Measurements from ENCODE around the gene BCL7A.
"Not testable (repeated sequence)": the region's sequence is repeated elsewhere in the genome, so short reads cannot be mapped to it uniquely, and the experiment has no call there.

The BCL7A gene

GRCh38 chr12:122054842-122055520 is 33.3 kb downstream of the BCL7A start:
- no peak for DNase-seq (ENCODE audit: low read depth in 2 of 2)
- TF ChIP-seq CTCF (IDR thresholded peaks at IDR 0.05; ENCODE audit: low read depth, low read length) = no peak
- H3K4me3 ChIP-seq (replicated peaks in 1 of 2; ENCODE audit: low read depth in 2 of 2, low read length in 2 of 2) = no peak overlapping the region

- H3K4me3 ChIP-seq (replicated peaks in 1 of 2; ENCODE audit: low read depth in 2 of 2, low read length in 2 of 2) = not testable (repeated sequence)
Measured at GRCh38 chr12:122056406-122056805, 34.7 kb downstream of the BCL7A start.

GRCh38 chr12:122057007-122057735 is 35.5 kb downstream of the BCL7A start:
- TF ChIP-seq CTCF (IDR thresholded peaks at IDR 0.05; ENCODE audit: low read depth, low read length) = no peak
- no peak for DNase-seq (ENCODE audit: low read depth in 2 of 2)
- H3K4me3 ChIP-seq (replicated peaks in 1 of 2; ENCODE audit: low read depth in 2 of 2, low read length in 2 of 2) = no peak overlapping the region

More at GRCh38 chr12:122056406-122056805, 34.7 kb downstream of the BCL7A start:
- not testable (repeated sequence) for DNase-seq (ENCODE audit: low read depth in 2 of 2)

- no peak for TF ChIP-seq CTCF (IDR thresholded peaks at IDR 0.05; ENCODE audit: low read depth, low read length)
- no peak for DNase-seq (ENCODE audit: low read depth in 2 of 2)
Measured at GRCh38 chr12:122057769-122058168, 36.1 kb downstream of the BCL7A start.

GRCh38 chr12:122058549-122059149 is 37.0 kb downstream of the BCL7A start:
- H3K4me3 ChIP-seq (replicated peaks in 1 of 2; ENCODE audit: low read depth in 2 of 2, low read length in 2 of 2) = no peak overlapping the region
- no peak for TF ChIP-seq CTCF (IDR thresholded peaks at IDR 0.05; ENCODE audit: low read depth, low read length)

More at GRCh38 chr12:122057769-122058168, 36.1 kb downstream of the BCL7A start:
- H3K4me3 ChIP-seq (replicated peaks in 1 of 2; ENCODE audit: low read depth in 2 of 2, low read length in 2 of 2) = no peak overlapping the region

GRCh38 chr12:122059203-122059960 is 37.7 kb downstream of the BCL7A start:
- H3K4me3 ChIP-seq (replicated peaks in 1 of 2; ENCODE audit: low read depth in 2 of 2, low read length in 2 of 2) = no peak overlapping the region
- DNase-seq (ENCODE audit: low read depth in 2 of 2) = no peak
- TF ChIP-seq CTCF (IDR thresholded peaks at IDR 0.05; ENCODE audit: low read depth, low read length) = no peak

More at GRCh38 chr12:122058549-122059149, 37.0 kb downstream of the BCL7A start:
- DNase-seq (ENCODE audit: low read depth in 2 of 2) = no peak

Measured in cardiac fibroblast (primary cell).